Stimulated activated effector memory CD8-positive, alpha-beta T cell treated with anti-CD3 and anti-CD28 coated beads, Interleukin-12 subunit alpha, Interleukin-12 subunit beta, amount 100 ng/mL, for 72 hours (primary cell): ENCODE results near the gene IFI16.

Source experiments
- ATAC-seq: fragments of 150-1000 bp; cut with Tn5 transposase; 2 replicates; pipeline ENCODE4 v1.10.0; 2021
- DNase-seq, 2 donors: peaks; one replicate each; pipeline ENCODE4 v3.0.0; 2021 to 2022; ENCODE audit warnings: low spot score in 2 of 2
- H3K27ac Mint-ChIP-seq: one replicate; pipeline ENCODE4 v1.8.0; 2022; ENCODE audit warnings: mild to moderate bottlenecking, mixed read lengths
- H3K36me3 Mint-ChIP-seq: one replicate; pipeline ENCODE4 v1.8.0; 2022; ENCODE audit warnings: mild to moderate bottlenecking, mixed read lengths
- H3K4me1 Mint-ChIP-seq: one replicate; pipeline ENCODE4 v1.8.0; 2022; ENCODE audit warnings: mixed read lengths
- H3K4me3 Mint-ChIP-seq: one replicate; pipeline ENCODE4 v1.8.0; 2022; ENCODE audit warnings: mild to moderate bottlenecking, mixed read lengths
- H3K9me3 Mint-ChIP-seq: one replicate; pipeline ENCODE4 v1.8.0; 2022; ENCODE audit warnings: mixed read lengths

IFI16 gene

DNA sequence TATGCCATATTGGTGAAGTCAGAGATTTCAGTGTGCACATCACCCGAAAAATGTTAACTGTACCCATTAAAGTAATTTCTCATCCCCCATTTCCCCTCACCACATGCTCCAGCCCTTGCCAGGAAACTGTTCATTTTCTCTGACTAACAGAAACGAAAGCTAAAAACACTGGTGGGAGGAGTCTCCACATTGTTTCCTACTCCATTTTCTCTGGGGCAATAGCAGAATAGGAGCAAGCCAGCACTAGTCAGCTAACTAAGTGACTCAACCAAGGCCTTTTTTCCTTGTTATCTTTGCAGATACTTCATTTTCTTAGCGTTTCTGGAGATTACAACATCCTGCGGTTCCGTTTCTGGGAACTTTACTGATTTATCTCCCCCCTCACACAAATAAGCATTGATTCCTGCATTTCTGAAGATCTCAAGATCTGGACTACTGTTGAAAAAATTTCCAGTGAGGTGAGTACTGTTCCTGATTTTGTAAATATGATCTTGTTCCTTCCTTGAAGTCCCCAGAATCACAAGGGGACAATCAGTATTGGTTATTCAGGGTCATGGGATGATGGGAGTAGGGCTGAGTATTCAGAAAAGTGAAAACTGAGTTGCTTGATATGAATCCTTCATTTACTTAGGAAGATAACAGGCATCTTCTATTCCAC is at the start of gene IFI16:
IFI16 (plus strand) TSS at position 204 of the 658 bp plus-strand sequence. CDS start 4,774 bp downstream, outside the sequence.
- peak; percentile 38 to 82 for DNase-seq

DNA sequence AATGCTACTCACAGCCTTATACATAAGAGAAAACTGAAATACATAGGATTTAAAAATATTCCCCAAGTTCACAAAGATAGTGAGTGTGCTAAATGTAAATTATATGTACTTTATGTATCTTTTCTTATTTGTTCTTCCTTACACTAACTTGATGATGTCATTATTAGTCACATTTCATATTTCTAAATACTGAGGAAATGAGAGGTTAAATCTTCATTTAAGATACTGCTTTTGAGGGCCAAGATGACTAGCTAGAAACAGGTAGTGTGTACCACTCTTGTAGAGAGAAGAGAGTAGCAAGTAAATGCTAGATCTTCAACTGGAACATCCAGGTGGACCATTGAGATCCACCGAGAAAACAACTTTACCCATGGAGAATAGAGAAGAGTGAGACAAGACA is 48.5 kb upstream of the IFI16 start:
- H3K9me3 Mint-ChIP-seq: peaks cover 13% of the 10 kb centered on the region
- peaks cover 24% of the 10 kb centered on the region for H3K36me3 Mint-ChIP-seq

More for the DNA sequence above, at the start of gene IFI16:
- peak; percentile 82 for ATAC-seq
- Mint-ChIP-seq H3K4me3 (peak within 1 kb of the TSS; percentile 73), H3K27ac (peak within 1 kb of the TSS; percentile 98), H3K9me3 (no peaks in the 10 kb centered on the region), H3K4me1 (peaks cover 60% of the 10 kb centered on the region), H3K36me3 (peaks cover 64% of the 10 kb centered on the region)

DNA sequence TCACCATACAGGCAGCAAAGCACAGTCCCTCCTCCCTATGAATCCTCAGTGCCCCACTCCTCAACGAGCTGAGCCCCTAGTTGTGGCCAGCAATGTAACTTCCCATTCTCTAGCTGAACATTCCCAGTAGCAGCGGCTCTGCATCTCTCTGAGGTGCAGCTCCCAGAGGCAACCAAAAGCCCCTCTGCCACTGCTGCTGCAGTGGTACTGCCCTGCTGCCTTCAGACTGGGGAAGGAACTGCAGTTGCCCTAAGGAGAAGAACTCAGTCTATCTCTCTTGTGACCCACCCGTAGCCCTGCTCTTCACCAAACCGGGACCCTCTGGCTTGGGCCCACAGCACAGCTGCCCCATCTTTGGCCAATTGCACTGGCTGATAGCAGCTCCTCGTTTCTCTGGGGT is 46.7 kb upstream of the IFI16 start:
- Mint-ChIP-seq H3K9me3 (peaks cover 14% of the 10 kb centered on the region), H3K36me3 (peaks cover 24% of the 10 kb centered on the region), H3K27ac (peak overlapping the region; percentile 60), H3K4me1 (peaks cover 23% of the 10 kb centered on the region), H3K4me3 (no peak overlapping the region)
- ATAC-seq: no peak
- DNase-seq: no peak

More for the DNA sequence above, 48.5 kb upstream of the IFI16 start:
- peak; percentile 55 for ATAC-seq
- Mint-ChIP-seq H3K4me3 (no peak overlapping the region), H3K4me1 (peaks cover 23% of the 10 kb centered on the region), H3K27ac (peak overlapping the region; percentile 58)
- no peak for DNase-seq

DNA sequence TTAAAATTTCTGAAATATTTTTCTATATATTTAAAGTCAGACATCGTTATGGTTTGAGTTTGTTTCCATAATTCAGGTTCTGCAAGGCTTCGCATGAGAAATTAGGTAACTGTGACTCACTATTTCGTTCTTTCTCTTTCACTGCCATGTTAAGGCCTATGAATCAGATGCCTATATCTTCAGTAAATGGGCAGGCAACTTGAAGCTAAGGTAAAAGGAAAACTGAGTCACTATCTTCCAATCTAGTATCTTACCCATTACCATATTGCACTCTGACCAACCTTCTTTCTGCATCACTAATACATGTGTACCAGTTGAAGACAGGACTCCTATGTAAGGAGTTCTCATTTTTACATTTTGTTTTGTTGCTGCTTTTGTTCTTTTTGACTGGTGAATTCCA is 40.5 kb upstream of the IFI16 start:
- H3K9me3 Mint-ChIP-seq: peaks cover 14% of the 10 kb centered on the region
- H3K27ac Mint-ChIP-seq: peak overlapping the region; percentile 82
- peaks cover 8% of the 10 kb centered on the region for H3K36me3 Mint-ChIP-seq
- no peak overlapping the region for H3K4me3 Mint-ChIP-seq
- ATAC-seq (peak; percentile 98), DNase-seq (no peak)
- peaks cover 38% of the 10 kb centered on the region for H3K4me1 Mint-ChIP-seq

DNA sequence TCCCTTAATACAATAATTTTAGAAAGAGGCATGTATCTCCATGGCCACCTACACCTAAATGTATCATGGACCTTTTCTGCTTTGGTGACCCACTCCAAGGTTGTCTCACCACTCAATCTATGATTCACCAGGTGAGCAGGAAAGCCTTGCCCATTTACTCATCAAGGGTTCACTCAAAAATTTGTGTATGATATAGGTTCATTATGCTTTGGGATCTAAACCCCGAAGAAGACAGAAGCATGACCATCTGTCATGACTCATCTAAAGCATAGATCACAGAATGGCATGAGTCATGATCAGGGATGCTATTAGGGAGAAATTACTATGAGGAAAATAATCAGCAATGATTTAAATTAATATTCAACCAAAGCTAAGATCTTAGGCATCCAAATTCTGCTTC is 39.9 kb upstream of the IFI16 start:
- peaks cover 35% of the 10 kb centered on the region for H3K4me1 Mint-ChIP-seq
- peaks cover 14% of the 10 kb centered on the region for H3K9me3 Mint-ChIP-seq
- H3K36me3 Mint-ChIP-seq: peaks cover 8% of the 10 kb centered on the region
- ATAC-seq (peak; percentile 80), DNase-seq (no peak)
- peak overlapping the region; percentile 82 for H3K27ac Mint-ChIP-seq
- H3K4me3 Mint-ChIP-seq: peak overlapping the region; percentile 14

DNA sequence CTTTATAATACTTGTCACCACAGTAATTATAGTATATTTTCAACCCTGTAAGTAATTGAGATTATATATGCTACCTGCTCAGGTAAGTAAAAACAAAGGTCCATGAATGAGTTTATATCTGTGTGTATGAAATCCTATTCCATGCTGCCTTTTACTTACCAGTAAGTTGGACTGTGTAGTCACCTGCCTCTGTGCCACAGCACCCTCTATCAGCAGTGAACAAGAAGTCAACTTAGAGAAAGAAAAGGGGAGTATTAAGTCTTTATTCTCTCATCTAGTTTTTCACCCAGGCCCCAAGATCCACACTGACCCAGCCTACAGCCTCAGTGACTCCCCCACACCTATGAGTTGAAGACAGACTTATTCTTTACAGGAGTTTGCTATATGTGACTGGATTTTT is 36.9 kb upstream of the IFI16 start:
- Mint-ChIP-seq H3K4me3 (no peak overlapping the region), H3K9me3 (peaks cover 2% of the 10 kb centered on the region)

DNA sequence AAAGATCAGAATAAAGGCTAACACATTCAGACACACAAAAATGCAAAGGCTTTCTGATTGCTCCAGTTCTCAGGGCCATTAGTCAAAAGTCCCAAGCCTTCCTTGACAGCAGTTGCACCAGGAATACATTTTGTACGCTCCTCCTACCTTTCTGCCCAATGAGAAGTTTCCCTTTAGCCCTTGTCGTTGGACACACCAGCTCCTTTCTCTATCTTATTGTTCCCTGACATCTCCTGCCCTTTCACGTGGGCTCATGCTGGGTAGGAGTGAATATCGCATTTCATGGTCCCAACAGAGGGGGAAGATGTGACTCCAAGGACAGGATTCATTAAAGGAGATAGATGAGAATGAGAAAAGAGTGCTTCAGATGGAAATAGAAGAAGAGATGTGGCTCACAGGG is 33.5 kb upstream of the IFI16 start:
- peaks cover 24% of the 10 kb centered on the region for H3K36me3 Mint-ChIP-seq
- ATAC-seq: no peak
- no peak overlapping the region for H3K27ac Mint-ChIP-seq
- H3K9me3 Mint-ChIP-seq: peaks cover 4% of the 10 kb centered on the region
- H3K4me1 Mint-ChIP-seq: peaks cover 46% of the 10 kb centered on the region
- no peak overlapping the region for H3K4me3 Mint-ChIP-seq
- DNase-seq: no peak

More for the DNA sequence above, 36.9 kb upstream of the IFI16 start:
- peak overlapping the region; percentile 73 for H3K27ac Mint-ChIP-seq
- peaks cover 43% of the 10 kb centered on the region for H3K4me1 Mint-ChIP-seq
- ATAC-seq (no peak), DNase-seq (no peak)
- H3K36me3 Mint-ChIP-seq: peaks cover 24% of the 10 kb centered on the region

DNA sequence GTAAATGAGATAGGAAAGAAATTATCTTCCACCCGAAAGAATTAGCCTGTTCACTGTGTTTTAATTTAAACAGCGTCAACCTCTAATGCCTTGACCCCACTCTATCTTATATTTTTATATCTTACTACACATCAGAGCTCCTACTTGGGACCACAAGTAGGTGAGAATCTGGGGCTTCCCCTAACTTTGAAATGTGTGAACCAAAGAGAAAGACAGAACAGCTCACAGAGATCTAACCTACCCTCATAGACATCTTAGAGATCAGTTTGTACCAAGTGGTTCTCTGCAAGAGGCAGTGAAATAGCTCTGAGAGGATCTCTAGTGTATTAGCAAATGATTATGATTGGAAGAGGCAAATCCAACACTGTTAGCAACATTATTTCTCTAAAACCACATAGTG is 31.0 kb upstream of the IFI16 start:
- ATAC-seq (peak; percentile 98), DNase-seq (no peak)
- Mint-ChIP-seq H3K4me3 (peak overlapping the region; percentile 3), H3K9me3 (peaks cover 14% of the 10 kb centered on the region), H3K27ac (no peak overlapping the region), H3K4me1 (peaks cover 37% of the 10 kb centered on the region), H3K36me3 (peaks cover 22% of the 10 kb centered on the region)

DNA sequence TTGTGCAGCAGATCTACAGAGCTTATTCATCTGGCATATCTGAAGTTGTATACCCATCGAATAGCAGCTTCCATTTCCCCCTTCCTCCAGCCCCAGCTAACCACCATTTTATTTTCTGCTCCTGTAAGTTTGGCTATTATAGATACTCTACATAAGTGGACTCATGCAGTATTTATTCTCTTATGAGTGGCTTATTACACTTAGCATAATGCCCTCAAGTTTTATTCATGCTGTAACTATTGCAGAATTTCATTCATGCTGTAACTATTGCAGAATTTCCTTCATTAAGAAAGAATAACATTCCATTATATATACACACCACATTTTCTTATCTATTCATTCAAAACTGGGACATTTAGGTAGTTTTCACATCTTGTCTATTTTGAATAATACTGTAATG is 30.5 kb upstream of the IFI16 start:
- no peak for DNase-seq

DNA sequence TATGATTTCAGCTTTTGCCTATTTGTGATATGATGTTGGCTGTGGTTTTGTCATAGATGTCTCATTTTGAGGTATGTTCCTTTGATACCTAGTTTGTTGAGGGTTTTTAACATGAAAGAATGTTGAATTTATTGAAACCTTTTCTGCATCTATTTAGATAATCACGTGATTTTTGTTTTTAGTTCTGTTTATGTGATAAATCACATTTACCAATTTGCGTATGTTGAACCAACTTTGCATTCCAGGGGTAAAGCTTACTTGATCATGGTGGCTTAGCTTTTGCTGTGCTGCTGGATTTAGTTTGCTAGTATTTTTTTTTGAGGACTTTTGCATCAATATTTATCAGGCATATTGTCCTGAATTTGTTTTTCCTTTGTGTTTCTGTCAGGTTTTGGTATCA is 26.5 kb upstream of the IFI16 start:
- H3K4me1 Mint-ChIP-seq: peaks cover 29% of the 10 kb centered on the region
- peaks cover 18% of the 10 kb centered on the region for H3K9me3 Mint-ChIP-seq
- ATAC-seq (no peak), DNase-seq (no peak)
- no peak overlapping the region for H3K4me3 Mint-ChIP-seq
- H3K36me3 Mint-ChIP-seq: peaks cover 22% of the 10 kb centered on the region
- no peak overlapping the region for H3K27ac Mint-ChIP-seq

More for the DNA sequence above, 30.5 kb upstream of the IFI16 start:
- Mint-ChIP-seq H3K4me3 (peak overlapping the region; percentile 3), H3K36me3 (peaks cover 25% of the 10 kb centered on the region), H3K27ac (no peak overlapping the region), H3K4me1 (peaks cover 40% of the 10 kb centered on the region), H3K9me3 (peaks cover 14% of the 10 kb centered on the region)
- ATAC-seq: no peak

DNA sequence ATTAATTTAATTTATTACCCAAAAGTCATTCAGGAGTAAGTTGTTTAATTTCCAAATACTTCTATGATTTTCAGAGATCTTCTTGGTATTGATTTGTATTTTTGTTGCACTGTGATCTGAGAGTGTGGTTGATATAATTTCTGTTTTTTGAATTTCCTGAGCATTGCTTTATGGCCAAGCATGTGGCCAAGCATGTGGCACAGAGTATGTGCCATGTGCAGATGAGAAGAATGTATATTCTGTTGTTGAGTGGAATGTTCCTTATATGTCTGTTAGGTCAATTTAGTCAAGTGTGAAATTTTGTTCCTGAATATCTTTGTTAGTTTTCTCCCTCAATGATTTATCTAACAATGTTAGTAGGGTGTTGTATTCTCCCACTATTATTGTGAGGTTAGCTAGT is 25.3 kb upstream of the IFI16 start:
- no peak overlapping the region for H3K4me3 Mint-ChIP-seq
- H3K36me3 Mint-ChIP-seq: peaks cover 23% of the 10 kb centered on the region
- peaks cover 18% of the 10 kb centered on the region for H3K9me3 Mint-ChIP-seq
- DNase-seq (no peak), ATAC-seq (no peak)
- peaks cover 17% of the 10 kb centered on the region for H3K4me1 Mint-ChIP-seq
- H3K27ac Mint-ChIP-seq: peak overlapping the region; percentile 29

DNA sequence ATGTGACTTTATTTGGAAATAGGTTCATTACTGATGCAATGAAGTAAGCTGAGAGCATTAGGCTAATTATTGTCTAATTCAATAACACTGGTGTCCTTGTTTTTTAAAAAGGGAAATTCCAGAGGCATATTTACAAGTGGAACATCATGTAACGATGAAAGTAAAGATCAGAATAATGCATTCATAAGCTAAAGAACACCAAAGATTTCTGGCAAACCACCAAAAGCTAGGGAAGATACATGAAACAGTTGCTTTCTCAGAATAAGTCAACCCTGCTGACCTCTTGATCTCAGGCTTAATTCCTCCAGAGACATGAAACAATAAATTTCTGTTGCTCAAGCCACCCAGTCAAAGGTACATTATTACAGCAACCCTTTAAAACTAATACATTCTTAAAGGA is 20.3 kb upstream of the IFI16 start:
- Mint-ChIP-seq H3K4me1 (peaks cover 7% of the 10 kb centered on the region), H3K4me3 (no peak overlapping the region), H3K27ac (no peak overlapping the region), H3K9me3 (peaks cover 11% of the 10 kb centered on the region), H3K36me3 (peaks cover 11% of the 10 kb centered on the region)
- DNase-seq (no peak), ATAC-seq (no peak)

DNA sequence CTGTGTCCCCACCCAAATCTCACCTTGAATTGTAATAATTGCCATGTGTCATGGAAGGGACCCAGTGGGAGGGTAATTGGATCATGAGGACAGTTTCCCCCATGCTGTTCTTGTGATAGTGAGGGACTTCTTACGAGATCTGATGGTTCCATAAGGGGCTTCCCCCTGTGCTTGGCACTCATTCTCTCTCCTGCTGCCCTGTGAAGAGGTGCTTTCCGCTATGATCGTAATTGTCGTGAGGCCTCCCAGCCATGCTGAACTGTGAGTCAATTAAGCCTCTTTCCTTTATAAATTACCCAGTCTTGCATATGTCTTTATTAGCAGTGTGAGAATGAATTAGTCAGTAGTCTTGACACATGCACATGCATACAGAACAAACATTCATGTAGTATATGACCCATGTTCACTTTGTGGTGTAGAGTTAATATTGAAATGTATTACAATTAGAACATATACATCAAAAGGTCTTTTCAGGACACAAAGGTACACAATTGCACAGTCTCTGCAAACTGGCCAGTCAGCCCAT is 16.9 kb upstream of the IFI16 start:
- peaks cover 5% of the 10 kb centered on the region for H3K36me3 Mint-ChIP-seq
- H3K9me3 Mint-ChIP-seq: peaks cover 9% of the 10 kb centered on the region
- ATAC-seq (peak; percentile 53), DNase-seq (no peak)
- no peak overlapping the region for H3K27ac Mint-ChIP-seq
- H3K4me3 Mint-ChIP-seq: no peak overlapping the region
- peaks cover 23% of the 10 kb centered on the region for H3K4me1 Mint-ChIP-seq

DNA sequence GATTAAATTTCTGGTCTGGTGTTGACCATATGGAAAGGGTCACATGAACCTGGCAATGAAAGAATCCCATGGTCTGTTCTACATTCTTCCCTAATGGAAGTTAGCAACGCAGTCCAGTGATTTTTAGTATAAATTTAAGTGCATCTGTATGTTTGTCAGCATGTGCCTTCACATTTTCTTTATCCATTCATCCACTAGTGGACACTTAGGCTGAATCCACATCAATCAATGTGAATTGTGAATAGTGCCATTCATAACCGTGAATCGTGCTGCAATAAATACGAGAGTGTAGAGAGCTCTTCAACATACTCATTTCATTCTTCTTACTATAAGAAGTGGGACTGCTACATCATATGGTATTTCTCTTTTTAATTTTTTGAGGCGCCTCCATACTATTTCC is 12.7 kb upstream of the IFI16 start:
- Mint-ChIP-seq H3K9me3 (peaks cover 6% of the 10 kb centered on the region), H3K4me1 (peaks cover 37% of the 10 kb centered on the region), H3K27ac (peak overlapping the region; percentile 19), H3K36me3 (no peaks in the 10 kb centered on the region), H3K4me3 (peak overlapping the region; percentile 52)
- ATAC-seq (peak; percentile 49), DNase-seq (no peak)

DNA sequence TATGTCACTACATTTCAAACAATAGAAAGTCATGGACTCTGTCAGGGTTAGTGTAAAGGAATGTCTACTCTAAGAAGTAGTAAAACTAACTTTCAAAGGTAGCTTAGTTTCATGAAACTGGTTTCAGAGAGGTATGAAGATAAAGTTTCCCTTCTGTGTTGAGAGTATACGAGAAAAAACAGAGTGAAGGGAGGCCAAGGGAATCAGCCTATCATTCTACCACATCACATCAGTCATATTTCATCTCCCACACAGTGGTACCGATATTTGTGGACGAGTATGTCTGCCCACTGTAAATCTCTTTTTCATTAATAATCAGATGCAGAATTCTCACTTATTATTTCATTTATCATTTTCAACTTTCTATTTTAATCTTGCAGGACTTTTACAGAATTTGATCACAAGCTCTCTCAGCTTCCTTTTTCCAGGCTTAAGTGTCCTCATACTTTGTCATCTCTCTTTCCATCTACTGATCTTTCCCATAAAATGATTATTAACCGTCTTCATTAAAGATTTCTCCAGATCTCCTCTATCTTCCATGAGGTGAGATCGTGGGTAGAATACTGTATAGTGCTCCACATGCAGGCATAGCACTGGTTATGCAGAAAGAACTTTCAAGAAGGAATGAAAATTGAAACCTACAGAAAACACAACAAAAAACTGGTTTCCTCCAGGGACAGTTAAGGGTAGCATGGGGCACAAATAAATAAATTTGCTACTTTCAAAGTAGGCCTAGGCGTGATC is 11.5 kb upstream of the IFI16 start:
- Mint-ChIP-seq H3K4me1 (peaks cover 37% of the 10 kb centered on the region), H3K9me3 (no peaks in the 10 kb centered on the region), H3K27ac (peak overlapping the region; percentile 19), H3K4me3 (peak overlapping the region; percentile 52), H3K36me3 (no peaks in the 10 kb centered on the region)
- DNase-seq: no peak
- peak; percentile 80 for ATAC-seq

DNA sequence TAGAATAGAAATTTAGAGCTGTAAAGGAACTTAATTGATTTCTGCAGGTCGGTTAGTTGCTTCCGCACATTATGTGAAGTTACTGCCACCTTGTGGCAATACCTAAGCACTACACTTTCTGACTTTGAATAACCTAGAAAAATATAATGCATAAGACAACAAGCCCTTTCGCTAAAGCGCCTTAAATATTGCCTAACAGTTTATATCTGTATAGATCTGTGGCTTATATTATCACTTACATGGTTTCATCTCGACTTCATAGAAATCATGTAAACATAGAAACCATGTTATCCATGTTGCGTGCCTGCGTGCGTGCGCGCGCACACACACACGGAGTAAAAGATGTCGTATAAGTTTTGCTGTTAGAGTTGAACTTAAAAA is 10.9 kb upstream of the IFI16 start:
- Mint-ChIP-seq H3K4me1 (peaks cover 37% of the 10 kb centered on the region), H3K9me3 (no peaks in the 10 kb centered on the region), H3K27ac (peak overlapping the region; percentile 15), H3K36me3 (no peaks in the 10 kb centered on the region), H3K4me3 (peak overlapping the region; percentile 52)
- DNase-seq: peak; percentile 40 to 66
- peak; percentile 70 for ATAC-seq
